Cardiac fibroblast (primary cell): ENCODE data around the gene SCAMP4.
A peak's percentile ranks its signal among the peaks of the same experiment; 100 is the strongest.
"Not testable (repeated sequence)": the region's sequence is repeated elsewhere in the genome, so short reads cannot be mapped to it uniquely, and the experiment has no call there.

Source experiments
- DNase-seq, 2 donors: peaks; one replicate each; pipeline versions ENCODE4 v3.0.0 to v3.0.0-alpha.2; 2010; ENCODE audit warnings: low read depth in 2 of 2
- H3K4me3 ChIP-seq, 2 donors: replicated peaks in 1 of 2; 1 replicate in 1 of 2; 2 replicates in 1 of 2; pipeline ENCODE4 v1.5.1; 2011; ENCODE audit warnings: low read depth in 2 of 2, low read length in 2 of 2, mild to moderate bottlenecking in 2 of 2, moderate library complexity in 1 of 2
- TF ChIP-seq, protein P1 (sequence below): IDR thresholded peaks from one replicate; pipeline ENCODE4 v1.5.1; 2011; ENCODE audit warnings: low read depth, mild to moderate bottlenecking, low read length, inconsistent platforms

SCAMP4 gene

DNA sequence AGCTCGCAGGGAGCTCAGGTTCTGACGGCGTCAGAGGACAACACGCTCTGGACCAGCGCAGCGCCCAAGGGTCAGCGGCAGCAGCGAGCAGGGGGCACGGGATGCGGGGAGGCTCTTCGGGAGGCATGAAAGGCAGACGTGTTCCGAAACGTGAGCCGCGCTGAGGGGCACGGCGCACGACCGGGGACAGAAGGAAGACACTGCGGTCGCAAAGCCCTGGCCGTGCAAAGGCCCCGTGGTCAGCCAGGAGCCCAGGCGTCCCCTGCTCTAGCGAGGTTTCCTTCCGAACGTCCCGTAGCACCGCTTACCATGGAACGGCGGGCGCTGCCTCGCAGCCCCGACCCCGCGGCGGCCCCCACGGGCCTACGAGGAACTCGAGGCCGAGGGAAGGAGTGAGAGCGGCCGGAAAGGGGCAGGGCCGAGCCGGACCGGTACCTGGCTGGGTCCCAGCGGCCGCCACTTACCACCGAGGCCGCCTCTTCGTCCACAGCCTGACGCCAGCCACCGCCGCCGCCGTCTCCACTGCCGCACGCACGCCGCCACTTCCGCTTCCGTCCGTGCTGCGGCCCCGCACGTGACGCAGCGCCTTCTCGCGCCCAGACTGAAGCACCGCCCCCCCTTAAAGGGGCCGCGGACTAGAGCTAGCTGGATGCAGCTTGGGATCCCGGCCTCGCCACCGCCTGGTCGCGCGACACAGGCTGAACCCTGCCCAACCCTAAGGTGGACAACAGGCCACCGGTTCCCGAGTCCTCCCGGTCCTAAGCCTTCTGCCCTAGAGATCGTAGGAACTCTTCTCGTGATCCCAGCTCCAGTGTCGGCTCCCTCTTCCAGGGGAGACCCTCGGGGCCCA lies 29.3 kb upstream of the SCAMP4 start:
- TF ChIP-seq, protein P1, sequence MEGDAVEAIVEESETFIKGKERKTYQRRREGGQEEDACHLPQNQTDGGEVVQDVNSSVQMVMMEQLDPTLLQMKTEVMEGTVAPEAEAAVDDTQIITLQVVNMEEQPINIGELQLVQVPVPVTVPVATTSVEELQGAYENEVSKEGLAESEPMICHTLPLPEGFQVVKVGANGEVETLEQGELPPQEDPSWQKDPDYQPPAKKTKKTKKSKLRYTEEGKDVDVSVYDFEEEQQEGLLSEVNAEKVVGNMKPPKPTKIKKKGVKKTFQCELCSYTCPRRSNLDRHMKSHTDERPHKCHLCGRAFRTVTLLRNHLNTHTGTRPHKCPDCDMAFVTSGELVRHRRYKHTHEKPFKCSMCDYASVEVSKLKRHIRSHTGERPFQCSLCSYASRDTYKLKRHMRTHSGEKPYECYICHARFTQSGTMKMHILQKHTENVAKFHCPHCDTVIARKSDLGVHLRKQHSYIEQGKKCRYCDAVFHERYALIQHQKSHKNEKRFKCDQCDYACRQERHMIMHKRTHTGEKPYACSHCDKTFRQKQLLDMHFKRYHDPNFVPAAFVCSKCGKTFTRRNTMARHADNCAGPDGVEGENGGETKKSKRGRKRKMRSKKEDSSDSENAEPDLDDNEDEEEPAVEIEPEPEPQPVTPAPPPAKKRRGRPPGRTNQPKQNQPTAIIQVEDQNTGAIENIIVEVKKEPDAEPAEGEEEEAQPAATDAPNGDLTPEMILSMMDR: no peak
- peak; percentile 89 to 92 for DNase-seq
- H3K4me3 ChIP-seq: peak overlapping the region; percentile 91 to 95

DNA sequence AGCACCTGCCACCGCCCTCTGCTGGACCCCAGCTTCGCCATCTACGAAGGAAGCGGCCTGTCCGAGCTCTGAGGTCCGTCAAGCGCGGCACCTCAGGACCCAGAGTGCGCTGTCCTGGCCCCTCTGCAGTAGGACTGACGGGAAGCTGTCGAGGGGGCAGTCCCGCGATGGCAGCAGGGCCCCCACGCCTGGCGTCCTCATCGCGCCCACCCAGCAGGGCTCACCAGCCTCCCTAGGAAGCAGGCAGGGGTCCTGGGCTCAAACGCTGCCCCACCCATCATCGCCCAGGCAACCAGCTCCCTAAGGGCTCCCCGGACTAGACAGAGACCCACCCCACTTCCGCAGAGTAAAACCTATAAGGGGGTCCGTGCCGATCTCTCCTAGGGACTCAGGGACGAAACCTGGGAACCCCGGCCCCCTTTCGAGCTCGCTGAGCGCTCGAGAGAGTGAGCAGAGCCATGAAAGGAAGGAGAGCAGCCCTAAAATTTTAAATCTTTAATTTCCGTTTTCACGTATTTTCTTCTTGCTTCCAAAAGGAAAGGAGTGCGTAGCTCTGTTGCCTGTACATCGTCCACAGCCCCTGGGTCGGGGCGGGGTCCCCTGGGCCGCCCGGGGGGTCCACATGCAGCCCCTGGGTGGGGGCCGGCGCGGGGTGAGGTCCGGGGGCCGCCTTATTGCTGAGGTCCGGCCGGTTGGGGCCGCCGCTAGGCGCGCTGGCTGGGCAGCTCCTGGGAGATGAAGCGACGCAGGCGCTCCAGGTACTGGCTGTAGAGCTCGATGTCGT lies 28.5 kb upstream of the SCAMP4 start:
- not testable (repeated sequence) for DNase-seq
- peak overlapping the region; percentile 91 to 95 for H3K4me3 ChIP-seq

DNA sequence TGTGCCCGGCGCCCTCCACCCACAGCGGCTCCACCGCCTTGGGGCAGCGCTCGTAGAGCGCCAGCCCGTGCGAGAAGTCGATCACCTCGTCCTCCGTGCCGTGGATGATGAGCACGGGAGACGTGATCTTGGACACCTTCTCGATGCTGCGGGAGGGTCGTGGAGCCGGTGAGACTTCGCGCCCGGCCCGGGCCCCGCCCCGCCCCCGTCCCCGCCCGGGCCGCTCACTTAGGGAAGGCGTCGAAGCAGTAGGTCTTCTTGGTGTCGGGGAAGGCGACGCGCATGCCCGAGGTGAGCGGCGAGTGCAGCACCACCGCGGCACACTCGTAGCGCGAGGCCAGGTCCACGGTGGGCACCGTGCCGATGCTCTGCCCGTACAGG lies 27.9 kb upstream of the SCAMP4 start:
- not testable (repeated sequence) for DNase-seq, H3K4me3 ChIP-seq

DNA sequence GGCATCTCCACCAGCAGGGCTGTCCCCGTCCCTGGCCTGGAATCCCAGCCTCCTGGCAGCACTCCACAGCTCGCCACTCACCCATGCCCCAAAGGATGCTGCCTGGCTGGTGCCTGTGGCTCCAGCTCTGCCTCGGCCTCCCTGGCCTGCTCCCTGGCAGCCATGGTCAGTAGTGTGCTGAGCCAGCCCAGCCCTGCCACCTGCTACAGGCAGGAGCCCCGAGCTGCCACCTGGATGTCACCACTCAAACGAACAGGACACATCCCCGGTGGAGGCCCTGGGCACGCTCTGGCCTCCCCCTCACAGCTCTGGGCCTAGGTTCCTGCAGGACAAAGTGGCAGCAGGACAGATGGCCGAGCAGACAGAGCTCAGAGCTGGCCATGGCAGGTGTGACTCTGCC lies 26.6 kb upstream of the SCAMP4 start:
- DNase-seq, H3K4me3 ChIP-seq: not testable (repeated sequence)

DNA sequence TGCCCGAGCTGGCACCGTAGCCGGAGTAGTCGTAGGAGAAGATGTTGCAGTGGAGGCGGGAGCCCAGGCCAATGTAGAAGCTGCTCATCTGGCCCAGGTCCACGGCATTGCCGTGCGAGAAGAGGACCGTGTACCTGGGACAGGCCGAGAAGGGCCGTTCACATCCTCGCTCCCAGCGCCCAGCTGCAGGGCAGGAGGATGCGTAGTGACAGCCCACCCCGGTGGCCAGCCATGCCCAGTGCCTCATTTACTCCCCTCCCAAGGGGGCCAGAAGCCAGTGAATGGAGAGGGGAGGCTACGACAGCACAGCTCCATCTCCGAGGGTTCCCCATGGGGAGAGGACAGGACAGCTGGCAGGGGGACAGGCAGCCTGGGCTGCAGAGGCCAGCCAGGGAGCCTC lies 25.2 kb upstream of the SCAMP4 start:
- not testable (repeated sequence) for DNase-seq, H3K4me3 ChIP-seq

DNA sequence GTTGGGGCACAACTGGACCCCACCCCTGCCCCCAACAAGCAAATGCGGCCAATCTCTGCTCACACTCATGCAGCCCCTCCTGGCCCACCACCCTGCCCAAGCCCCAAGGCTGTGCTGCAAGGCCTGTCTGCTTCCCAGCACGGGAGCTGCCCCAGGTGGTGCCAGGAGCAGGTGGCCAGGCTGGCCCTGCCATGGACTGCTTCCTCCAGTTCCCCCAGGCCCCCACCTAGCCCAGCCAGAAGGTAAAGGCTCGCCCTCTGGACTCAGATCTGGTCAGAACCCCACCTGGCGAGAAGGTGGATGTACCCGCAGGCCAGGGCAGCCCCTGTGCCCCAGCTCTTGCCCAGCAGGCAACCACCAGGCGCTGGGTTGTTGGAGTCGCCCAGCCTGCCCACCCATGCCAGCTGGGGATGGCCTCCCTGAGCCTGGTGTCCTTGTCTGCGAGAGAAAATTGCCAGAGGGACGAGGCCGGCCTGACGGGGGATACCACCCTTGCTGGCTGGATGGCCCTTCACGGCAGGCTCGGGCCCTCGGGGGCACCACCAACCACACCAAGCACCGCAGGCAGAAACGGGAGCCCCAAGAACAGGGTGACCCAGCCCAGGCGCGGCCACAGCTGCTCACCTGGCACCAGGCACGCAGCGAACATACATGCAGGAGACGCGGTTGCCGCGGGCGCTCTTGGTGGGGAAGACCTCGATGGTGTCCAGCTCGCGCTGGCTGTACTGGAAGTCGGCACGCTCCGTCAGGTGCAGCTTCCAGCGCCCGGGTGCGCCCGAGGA lies 24.4 kb upstream of the SCAMP4 start:
- no peak for DNase-seq
- H3K4me3 ChIP-seq: no peak overlapping the region

DNA sequence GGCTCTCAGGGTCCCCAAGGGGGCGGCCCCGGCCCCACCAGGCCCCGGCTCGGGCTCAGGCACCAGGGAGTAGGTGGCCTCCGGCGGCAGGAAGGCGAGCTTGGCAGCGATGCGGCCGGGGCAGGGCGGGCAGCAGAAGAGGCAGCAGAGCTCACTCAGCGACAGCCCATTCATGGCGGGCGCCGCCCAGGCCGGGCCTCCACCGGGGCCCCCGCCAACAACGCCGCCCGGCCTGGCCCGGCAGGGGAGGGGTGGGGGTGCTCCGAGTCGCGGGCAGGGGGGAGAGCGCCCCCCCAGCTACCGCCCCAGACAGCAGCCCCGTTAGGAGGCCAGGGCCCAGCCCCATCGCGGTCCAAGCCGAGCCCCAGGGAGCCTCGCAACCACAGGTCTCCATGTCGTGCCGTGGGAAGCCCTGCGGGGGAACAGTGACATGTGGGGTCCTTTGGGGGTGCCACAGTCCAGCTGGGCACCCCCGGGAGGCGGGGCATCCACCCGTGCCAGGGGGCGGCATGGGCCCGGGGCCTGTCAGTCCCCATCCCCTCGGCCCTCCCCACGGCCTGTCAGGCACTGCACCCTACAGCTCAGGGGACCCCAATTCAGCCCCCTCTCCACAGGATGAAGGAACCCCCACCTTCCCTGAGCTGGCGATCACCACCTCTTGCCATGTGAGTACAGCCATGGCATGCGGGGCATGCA lies 23.7 kb upstream of the SCAMP4 start:
- H3K4me3 ChIP-seq, DNase-seq: not testable (repeated sequence)

More for the DNA sequence above, 24.4 kb upstream of the SCAMP4 start:
- TF ChIP-seq, protein P1: no peak

DNA sequence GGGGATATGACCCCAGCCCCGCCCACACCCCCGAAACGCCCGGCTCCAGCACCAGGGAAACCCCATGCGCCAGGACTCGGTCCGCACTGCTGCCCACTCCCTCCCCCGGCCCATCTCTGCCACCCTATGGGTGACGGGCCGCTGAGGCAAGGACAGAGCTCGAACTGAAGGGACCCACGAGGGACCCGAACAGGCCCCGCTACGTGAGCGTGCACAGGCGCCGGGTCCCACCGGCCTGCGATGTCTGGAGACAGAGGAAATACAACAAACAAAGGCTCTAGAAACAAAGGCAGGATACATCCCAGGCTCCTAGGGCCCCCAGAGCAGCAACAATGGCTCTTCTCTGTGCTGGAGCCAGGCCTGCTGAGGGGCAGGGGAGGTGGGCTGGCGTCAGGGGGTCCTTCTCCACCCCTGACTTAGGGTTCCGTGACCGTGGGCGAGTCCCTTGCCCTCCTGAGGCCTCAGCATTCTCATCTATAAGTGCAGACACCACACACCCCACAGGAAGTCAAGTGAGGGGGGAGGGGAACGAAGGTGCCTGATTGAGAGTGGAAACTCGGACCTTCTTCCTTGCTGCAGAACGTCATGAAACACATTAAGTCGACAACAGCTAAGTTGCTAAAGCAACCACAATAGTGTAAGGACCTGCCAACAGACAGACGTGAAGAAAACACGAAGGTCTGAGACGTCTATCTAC lies 23.0 kb upstream of the SCAMP4 start:
- TF ChIP-seq, protein P1: no peak
- H3K4me3 ChIP-seq: no peak overlapping the region
- DNase-seq: no peak
